Uterus (tissue), 2 donors: ENCODE measurements around the gene CCDC68.

Source experiments
- POLR2A ChIP-seq, 2 donors: fragments of 450-650 bp; IDR thresholded peaks; one replicate each; pipeline ENCODE4 v1.6.1; 2016; ENCODE audit warnings: antibody characterized with exemption in 2 of 2, mild to moderate bottlenecking in 1 of 2, moderate library complexity in 1 of 2
- TF ChIP-seq, protein P1 (sequence below), 4 experiments: fragments of 200-600 bp in 2 of 4; fragments of 450-650 bp in 2 of 4; sonication (generic) in 2 of 4; IDR thresholded peaks; one replicate each; pipeline ENCODE4 v1.5.1; 2016 to 2019; ENCODE audit warnings: antibody characterized with exemption in 4 of 4, mild to moderate bottlenecking in 2 of 4, moderate library complexity in 1 of 4

GRCh38 chr18:54961868-54962267 lies 2.6 kb upstream of the CCDC68 start:
- TF ChIP-seq POLR2A (IDR thresholded peaks at IDR 0.05), result no peak
- TF ChIP-seq, protein P1, sequence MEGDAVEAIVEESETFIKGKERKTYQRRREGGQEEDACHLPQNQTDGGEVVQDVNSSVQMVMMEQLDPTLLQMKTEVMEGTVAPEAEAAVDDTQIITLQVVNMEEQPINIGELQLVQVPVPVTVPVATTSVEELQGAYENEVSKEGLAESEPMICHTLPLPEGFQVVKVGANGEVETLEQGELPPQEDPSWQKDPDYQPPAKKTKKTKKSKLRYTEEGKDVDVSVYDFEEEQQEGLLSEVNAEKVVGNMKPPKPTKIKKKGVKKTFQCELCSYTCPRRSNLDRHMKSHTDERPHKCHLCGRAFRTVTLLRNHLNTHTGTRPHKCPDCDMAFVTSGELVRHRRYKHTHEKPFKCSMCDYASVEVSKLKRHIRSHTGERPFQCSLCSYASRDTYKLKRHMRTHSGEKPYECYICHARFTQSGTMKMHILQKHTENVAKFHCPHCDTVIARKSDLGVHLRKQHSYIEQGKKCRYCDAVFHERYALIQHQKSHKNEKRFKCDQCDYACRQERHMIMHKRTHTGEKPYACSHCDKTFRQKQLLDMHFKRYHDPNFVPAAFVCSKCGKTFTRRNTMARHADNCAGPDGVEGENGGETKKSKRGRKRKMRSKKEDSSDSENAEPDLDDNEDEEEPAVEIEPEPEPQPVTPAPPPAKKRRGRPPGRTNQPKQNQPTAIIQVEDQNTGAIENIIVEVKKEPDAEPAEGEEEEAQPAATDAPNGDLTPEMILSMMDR (IDR thresholded peaks at IDR 0.05), result no peak
